Pancreas (tissue), 10 donors: ENCODE data around the gene TJP3. TPM values are rescaled to one million over a fixed set of nuclear protein-coding genes. Genes with fewer than 3 reads are reported as not detected.

Experiments
- ATAC-seq, 4 donors: fragments of 200-7000 bp; cut with Tn5 transposase; one replicate each; pipeline versions ENCODE4 v1.8.0 to v1.9.1; 2020; ENCODE audit warnings: mild to moderate bottlenecking in 4 of 4, moderate library complexity in 4 of 4
- DNase-seq, 6 donors: peaks; one replicate each; pipeline ENCODE4 v3.0.0-alpha.2; 2020
- FAIRE-seq: peaks from 2 replicates; lab custom pipeline; 2012; peaks lifted over from hg19 to GRCh38; lab: Jason Lieb, UNC
- H3K27ac ChIP-seq, 4 donors: fragments of 200-600 bp; sonication (generic); 1 replicate in 3 of 4; 2 replicates in 1 of 4; pipeline versions ENCODE4 v1.5.0 to v1.8.0; 2020
- H3K27me3 ChIP-seq, 4 donors: fragments of 200-600 bp; one replicate each; pipeline ENCODE4 v1.8.0; 2021
- H3K36me3 ChIP-seq, 3 donors: fragments of 200-600 bp; sonication (generic) in 1 of 3; one replicate each; pipeline versions ENCODE4 v1.5.0 to v1.8.0; 2020 to 2021
- H3K4me1 ChIP-seq, 3 donors: fragments of 200-600 bp; one replicate each; pipeline ENCODE4 v1.8.0; 2021
- H3K4me3 ChIP-seq, 4 donors: fragments of 200-600 bp; sonication (generic) in 2 of 4; one replicate each; pipeline versions ENCODE4 v1.5.0 to v1.8.0; 2020 to 2021
- H3K9me3 ChIP-seq, 4 donors: fragments of 200-600 bp; one replicate each; pipeline ENCODE4 v1.8.0; 2021
- WGBS, 2 donors: extraction: QIAGEN DNeasy Blood & Tissue Kit; methylation state at CpG; one replicate each; pipeline ENCODE4 v1.1.7; 2013; 5-methylcytosine and 5-hydroxymethylcytosine counted together
- intact Hi-C, 3 donors: fragments of 100-400 bp; cut with DNase I; formaldehyde crosslinking; loops; one replicate each; pipeline versions ENCODE4 v1.11.1 to v1.14.2; 2022
- polyA plus RNA-seq, 2 donors: library from polyadenylated mRNA; stranded (reverse); fragments of 200-250 nt; gene quantifications; one replicate each; pipeline ENCODE4 v1.2.3, GENCODE V29; 2013
- total RNA-seq, 6 donors: library from RNA; stranded (reverse); fragmentation: NEBNext Ultra II Directional in 4 of 6; extraction: Animal tissue kit (Norgen Biotek cat#: 25700) in 4 of 6; gene quantifications; one replicate each; pipeline versions ENCODE4 v1.2.1 to v1.2.4, GENCODE V29; 2021 to 2023
- TF ChIP-seq, protein P1 (sequence below), 4 donors: fragments of 200-600 bp; sonication (generic) in 3 of 4; IDR thresholded peaks; one replicate each; pipeline versions ENCODE4 v1.5.0 to v1.8.0; 2021; ENCODE audit warnings: antibody characterized with exemption in 4 of 4
- donor health status: healthy with polysubstance abuse.
- donor health status: DM: no; HTN: no; CAD: no; lungs with moderate emphysema.
- donor health status: DM: no; HTN: no; CAD: no.
- donor health status: control.
- donor health status: control.
- donor health status: Bipolar disorder and iron deficiency.
- donor health status: DM: yes; HTN: yes; CAD: no.
- donor health status: DM: no; HTN: no; CAD: no.
- donor health status: DM: no; HTN: no; CAD: no.
- donor health status: DM: yes; HTN: yes; CAD: no.

TJP3 gene
- total and polyA plus RNA-seq, 8 donors, result 9.2 to 36.0 (median 15.8) TPM

DNA sequence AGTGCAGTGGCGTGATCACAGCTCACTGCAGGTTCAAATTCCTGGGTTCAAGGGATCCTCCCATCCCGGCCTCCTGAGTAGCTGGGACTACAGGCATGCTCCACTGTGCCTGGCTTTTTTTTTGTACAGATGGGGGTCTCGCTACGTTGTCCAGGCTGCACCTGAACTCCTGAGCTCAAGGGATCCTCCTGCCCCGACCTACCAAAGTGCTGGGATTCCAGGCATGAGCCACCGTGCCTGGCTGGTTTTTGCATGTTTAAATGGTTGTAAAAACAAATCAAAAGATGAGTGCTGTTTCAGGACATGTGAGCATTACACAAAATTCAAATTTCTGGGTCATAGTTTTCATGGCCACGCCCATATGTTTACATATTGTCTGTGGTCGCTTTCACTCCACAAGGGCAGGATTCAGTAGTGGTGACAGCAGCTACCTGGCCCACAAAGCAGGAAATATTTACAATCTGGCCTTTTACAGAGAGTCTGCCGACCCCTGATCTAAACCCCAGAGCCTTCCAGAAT is 72.7 kb downstream of the TJP3 start:
- no peak for DNase-seq
- no peak overlapping the region for H3K4me3 ChIP-seq
- H3K36me3 ChIP-seq, result no peaks in the 10 kb centered on the region
- H3K9me3 ChIP-seq, result peaks cover 0 to 4% (median 0%) of the 10 kb centered on the region in 4 donors
- H3K27me3 ChIP-seq, result no peaks in the 10 kb centered on the region
- H3K27ac ChIP-seq, result no peak overlapping the region
- no peak for ATAC-seq
- TF ChIP-seq, protein P1, sequence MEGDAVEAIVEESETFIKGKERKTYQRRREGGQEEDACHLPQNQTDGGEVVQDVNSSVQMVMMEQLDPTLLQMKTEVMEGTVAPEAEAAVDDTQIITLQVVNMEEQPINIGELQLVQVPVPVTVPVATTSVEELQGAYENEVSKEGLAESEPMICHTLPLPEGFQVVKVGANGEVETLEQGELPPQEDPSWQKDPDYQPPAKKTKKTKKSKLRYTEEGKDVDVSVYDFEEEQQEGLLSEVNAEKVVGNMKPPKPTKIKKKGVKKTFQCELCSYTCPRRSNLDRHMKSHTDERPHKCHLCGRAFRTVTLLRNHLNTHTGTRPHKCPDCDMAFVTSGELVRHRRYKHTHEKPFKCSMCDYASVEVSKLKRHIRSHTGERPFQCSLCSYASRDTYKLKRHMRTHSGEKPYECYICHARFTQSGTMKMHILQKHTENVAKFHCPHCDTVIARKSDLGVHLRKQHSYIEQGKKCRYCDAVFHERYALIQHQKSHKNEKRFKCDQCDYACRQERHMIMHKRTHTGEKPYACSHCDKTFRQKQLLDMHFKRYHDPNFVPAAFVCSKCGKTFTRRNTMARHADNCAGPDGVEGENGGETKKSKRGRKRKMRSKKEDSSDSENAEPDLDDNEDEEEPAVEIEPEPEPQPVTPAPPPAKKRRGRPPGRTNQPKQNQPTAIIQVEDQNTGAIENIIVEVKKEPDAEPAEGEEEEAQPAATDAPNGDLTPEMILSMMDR (IDR thresholded peaks at IDR 0.05), result no peak
- intact Hi-C loops, result no loop called here
- H3K4me1 ChIP-seq, result no peaks in the 10 kb centered on the region
- whole genome bisulfite sequencing, 2 donors, result 87 to 92% methylated on average over 9 of the region's 9 CpGs
- no peak for FAIRE-seq

DNA sequence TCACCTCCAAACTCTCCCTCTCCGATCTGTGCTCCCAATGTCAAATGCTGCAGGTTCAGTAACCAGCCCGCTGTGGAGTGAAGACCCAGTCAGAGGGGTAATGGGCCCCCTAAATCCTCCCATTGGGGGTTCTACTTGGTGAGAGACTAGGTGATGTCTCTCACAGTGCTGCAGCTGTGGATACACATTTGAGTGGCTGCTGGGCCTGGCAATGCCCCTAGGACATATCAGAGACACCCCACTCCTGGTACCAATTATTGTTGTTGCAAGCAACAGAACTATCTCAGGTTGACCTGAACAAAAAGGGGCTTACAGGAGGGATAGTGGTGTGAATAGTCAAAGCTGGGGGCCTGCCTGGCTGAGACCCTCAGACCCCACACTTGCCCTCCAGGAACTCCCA is 73.4 kb downstream of the TJP3 start:
- H3K9me3 ChIP-seq, result peaks cover 0 to 4% (median 0%) of the 10 kb centered on the region in 4 donors
- no peak overlapping the region for H3K4me3 ChIP-seq
- H3K27ac ChIP-seq, result no peak overlapping the region
- DNase-seq (no peak), FAIRE-seq (no peak), ATAC-seq (no peak)
- intact Hi-C loops, result no loop called here
- no peaks in the 10 kb centered on the region for H3K4me1 ChIP-seq
- no peaks in the 10 kb centered on the region for H3K36me3 ChIP-seq
- TF ChIP-seq, protein P1 (IDR thresholded peaks at IDR 0.05), result no peak
- no peaks in the 10 kb centered on the region for H3K27me3 ChIP-seq
- 98% methylated on average over 2 of the region's 2 CpGs for WGBS, 2 donors

DNA sequence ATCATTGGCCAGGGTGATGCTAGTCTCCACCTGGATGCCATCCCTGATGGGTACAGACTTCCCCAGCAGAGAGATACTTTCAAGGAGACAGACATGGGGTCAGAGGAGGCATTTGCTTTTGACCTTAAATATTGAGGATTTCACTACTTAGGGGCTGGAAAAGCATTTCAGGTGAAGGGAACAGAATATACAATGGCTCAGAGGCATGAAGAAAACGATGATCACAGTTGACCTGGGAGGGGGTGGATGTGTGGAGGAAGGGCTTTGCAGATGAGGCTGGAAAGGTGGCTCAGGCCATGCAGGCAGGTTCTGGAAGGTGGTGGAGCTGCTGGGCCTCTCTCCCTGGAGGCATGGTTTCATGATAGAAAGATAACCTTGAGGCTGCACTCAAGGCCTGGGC is 74.1 kb downstream of the TJP3 start:
- no peak overlapping the region for H3K4me3 ChIP-seq
- WGBS, 2 donors, result 93 to 100% methylated on average over 1 of the region's 1 CpG
- H3K36me3 ChIP-seq, result no peaks in the 10 kb centered on the region
- TF ChIP-seq, protein P1 (IDR thresholded peaks at IDR 0.05), result no peak
- no peak overlapping the region for H3K27ac ChIP-seq
- FAIRE-seq (no peak), ATAC-seq (no peak), DNase-seq (no peak)
- no peaks in the 10 kb centered on the region for H3K4me1 ChIP-seq
- intact Hi-C loops, result no loop called here
- peaks cover 0 to 4% (median 0%) of the 10 kb centered on the region in 4 donors for H3K9me3 ChIP-seq
- H3K27me3 ChIP-seq, result no peaks in the 10 kb centered on the region

DNA sequence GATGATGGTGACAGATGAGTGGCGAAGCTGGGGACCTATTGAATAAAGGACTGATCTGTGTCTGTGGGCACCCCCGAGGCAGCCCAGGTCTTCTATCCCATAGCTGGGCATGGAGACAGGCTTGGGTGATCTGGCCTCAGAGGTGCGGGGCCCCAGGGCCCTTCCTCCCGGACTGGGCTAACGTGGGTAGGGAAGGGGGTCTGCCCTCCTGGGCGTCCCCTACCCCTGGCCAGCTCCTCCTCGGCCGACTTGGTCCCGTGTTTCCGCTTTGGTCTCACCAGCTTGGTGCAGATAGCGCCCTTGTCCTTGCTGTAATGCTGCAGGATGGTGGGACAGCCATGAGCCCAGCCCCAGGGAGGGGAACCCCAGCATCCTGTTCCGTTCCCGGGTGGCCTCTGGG is 74.7 kb downstream of the TJP3 start:
- intact Hi-C loops, result no loop called here
- Histone ChIP-seq H3K27me3 (no peaks in the 10 kb centered on the region), H3K27ac (no peak overlapping the region), H3K4me3 (no peak overlapping the region), H3K36me3 (no peaks in the 10 kb centered on the region), H3K9me3 (peaks cover 0 to 4% (median 0%) of the 10 kb centered on the region in 4 donors), H3K4me1 (no peaks in the 10 kb centered on the region)
- ATAC-seq (no peak), FAIRE-seq (no peak), DNase-seq (no peak)
- TF ChIP-seq, protein P1 (IDR thresholded peaks at IDR 0.05), result no peak
- 87 to 90% methylated on average over 12 to 13 of the region's 13 CpGs for WGBS, 2 donors
